Neural crest cell (in vitro differentiated cells): ENCODE measurements around the gene HAUS7. TPM values are rescaled to one million over a fixed set of nuclear protein-coding genes. Genes with fewer than 3 reads are reported as not detected.

Source experiments
- DNase-seq: peaks from one replicate; pipeline ENCODE4 v3.0.0; 2021; ENCODE audit warnings: low read depth, mixed read lengths, low spot score
- H3K27ac Mint-ChIP-seq: one replicate; pipeline ENCODE4 v1.8.0; 2021; ENCODE audit warnings: mild to moderate bottlenecking, mixed read lengths; ENCODE audit not compliant: unreplicated experiment
- H3K27me3 Mint-ChIP-seq: 2 replicates; pipeline ENCODE4 v1.8.0; 2021; ENCODE audit warnings: low read depth, mild to moderate bottlenecking, mixed read lengths
- H3K36me3 Mint-ChIP-seq: 2 replicates; pipeline ENCODE4 v1.8.0; 2021; ENCODE audit warnings: low read depth, mild to moderate bottlenecking, mixed read lengths
- H3K4me1 Mint-ChIP-seq: 2 replicates; pipeline ENCODE4 v1.8.0; 2021; ENCODE audit warnings: mixed read lengths
- H3K4me3 Mint-ChIP-seq: one replicate; pipeline ENCODE4 v1.8.0; 2021; ENCODE audit warnings: mild to moderate bottlenecking, mixed read lengths
- H3K9me3 Mint-ChIP-seq: 2 replicates; pipeline ENCODE4 v1.8.0; 2021; ENCODE audit warnings: mixed read lengths
- total RNA-seq: library from RNA; stranded (reverse); gene quantifications from 2 replicates; pipeline ENCODE4 v1.2.1, GENCODE V29; 2021
- TF ChIP-seq, protein P1 (sequence below): fragments of 200-600 bp; sonication (generic); conservative IDR thresholded peaks from 2 replicates; pipeline ENCODE4 v1.5.0; 2021; ENCODE audit warnings: antibody characterized with exemption, mild to moderate bottlenecking

HAUS7 gene
- total RNA-seq, 1 donor from 2014 or later, result 58.8 TPM

DNA sequence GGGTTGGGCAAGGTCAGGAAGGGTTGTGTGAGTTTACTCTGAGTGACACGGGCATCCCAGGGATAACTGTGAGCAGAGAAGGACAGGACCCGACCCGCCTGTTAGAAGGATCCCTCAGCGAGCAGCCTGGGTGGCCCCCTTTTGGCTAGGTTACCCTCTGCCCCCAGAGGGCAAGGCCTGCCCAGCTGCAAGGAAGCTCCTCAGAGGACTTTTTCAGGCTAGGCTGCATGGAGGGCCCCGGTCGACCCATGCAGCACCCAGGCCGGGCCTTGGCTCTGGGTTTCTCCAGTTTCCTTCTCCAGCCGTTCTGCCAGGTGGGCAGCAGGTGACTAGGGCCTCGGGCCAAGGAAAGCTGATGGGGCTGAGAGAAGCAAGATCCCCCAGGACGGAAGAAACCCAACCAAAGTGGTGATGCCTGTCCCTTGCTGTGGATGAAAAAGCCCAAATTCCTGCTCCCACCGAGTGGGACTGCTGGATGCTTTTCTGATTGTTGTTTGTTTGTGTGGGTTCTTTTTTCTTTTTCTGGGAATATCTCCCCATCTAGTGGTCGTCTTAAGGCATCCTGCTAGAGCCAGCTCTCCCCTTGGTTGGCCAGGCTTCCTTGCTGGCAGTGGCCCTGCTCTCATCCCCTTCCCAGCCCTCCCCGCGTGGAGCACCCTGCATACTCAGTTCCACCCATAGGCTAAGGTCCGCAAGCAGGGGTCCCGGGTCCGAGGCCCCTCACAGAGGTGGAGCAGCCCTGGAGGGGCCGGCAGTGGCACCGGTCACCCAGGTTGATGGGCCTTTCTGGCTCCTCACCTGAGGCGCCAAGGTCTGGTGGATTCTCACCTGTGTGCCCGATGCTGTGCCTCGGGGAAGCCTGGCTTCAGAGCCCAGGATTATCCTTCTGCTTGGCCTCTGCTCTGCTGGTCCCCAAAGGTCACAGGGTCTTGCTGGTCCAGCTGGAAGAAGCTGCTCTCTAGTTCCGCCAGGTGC lies 57.3 kb downstream of the HAUS7 start:
- Mint-ChIP-seq H3K4me3 (no peak overlapping the region), H3K36me3 (no peaks in the 10 kb centered on the region), H3K27ac (no peak overlapping the region)

DNA sequence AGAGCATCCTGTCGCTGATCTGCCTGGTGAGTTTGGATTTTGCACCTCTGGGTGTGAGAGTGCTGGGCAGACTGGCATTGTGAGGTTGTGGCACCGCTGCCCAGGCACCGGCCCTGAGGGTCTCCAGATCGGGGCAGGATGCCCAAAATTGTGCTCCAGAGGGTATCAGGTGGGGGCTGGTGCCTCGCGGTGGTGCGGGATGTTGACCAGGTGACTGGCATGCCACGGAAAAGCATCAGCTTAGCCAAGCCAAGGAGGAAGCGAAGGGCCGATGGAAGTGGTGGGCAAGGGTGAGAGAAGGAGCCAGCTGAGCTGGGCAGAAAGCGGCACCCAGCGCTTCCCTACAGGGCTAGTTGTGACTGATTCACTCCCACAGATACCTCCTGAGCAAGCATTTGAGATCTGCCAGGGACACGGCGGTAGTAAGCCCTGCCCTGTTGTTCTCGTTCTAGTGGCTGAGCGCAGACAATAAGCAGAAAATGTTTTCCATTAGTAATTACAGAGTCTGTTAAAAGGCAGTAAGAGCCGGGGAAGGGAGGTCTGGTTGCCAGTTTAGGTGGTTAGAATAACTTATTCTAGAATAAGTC lies 58.3 kb downstream of the HAUS7 start:
- no peak for DNase-seq
- TF ChIP-seq, protein P1, sequence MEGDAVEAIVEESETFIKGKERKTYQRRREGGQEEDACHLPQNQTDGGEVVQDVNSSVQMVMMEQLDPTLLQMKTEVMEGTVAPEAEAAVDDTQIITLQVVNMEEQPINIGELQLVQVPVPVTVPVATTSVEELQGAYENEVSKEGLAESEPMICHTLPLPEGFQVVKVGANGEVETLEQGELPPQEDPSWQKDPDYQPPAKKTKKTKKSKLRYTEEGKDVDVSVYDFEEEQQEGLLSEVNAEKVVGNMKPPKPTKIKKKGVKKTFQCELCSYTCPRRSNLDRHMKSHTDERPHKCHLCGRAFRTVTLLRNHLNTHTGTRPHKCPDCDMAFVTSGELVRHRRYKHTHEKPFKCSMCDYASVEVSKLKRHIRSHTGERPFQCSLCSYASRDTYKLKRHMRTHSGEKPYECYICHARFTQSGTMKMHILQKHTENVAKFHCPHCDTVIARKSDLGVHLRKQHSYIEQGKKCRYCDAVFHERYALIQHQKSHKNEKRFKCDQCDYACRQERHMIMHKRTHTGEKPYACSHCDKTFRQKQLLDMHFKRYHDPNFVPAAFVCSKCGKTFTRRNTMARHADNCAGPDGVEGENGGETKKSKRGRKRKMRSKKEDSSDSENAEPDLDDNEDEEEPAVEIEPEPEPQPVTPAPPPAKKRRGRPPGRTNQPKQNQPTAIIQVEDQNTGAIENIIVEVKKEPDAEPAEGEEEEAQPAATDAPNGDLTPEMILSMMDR, result no peak
- Mint-ChIP-seq H3K27me3 (peaks cover 15% of the 10 kb centered on the region), H3K4me1 (peaks cover 7% of the 10 kb centered on the region), H3K4me3 (no peak overlapping the region), H3K27ac (no peak overlapping the region), H3K9me3 (no peaks in the 10 kb centered on the region), H3K36me3 (no peaks in the 10 kb centered on the region)

More for the DNA sequence above, 57.3 kb downstream of the HAUS7 start:
- no peak for DNase-seq
- Mint-ChIP-seq H3K9me3 (no peaks in the 10 kb centered on the region), H3K4me1 (peaks cover 13% of the 10 kb centered on the region), H3K27me3 (peaks cover 13% of the 10 kb centered on the region)
- TF ChIP-seq, protein P1, result peak; percentile 18

DNA sequence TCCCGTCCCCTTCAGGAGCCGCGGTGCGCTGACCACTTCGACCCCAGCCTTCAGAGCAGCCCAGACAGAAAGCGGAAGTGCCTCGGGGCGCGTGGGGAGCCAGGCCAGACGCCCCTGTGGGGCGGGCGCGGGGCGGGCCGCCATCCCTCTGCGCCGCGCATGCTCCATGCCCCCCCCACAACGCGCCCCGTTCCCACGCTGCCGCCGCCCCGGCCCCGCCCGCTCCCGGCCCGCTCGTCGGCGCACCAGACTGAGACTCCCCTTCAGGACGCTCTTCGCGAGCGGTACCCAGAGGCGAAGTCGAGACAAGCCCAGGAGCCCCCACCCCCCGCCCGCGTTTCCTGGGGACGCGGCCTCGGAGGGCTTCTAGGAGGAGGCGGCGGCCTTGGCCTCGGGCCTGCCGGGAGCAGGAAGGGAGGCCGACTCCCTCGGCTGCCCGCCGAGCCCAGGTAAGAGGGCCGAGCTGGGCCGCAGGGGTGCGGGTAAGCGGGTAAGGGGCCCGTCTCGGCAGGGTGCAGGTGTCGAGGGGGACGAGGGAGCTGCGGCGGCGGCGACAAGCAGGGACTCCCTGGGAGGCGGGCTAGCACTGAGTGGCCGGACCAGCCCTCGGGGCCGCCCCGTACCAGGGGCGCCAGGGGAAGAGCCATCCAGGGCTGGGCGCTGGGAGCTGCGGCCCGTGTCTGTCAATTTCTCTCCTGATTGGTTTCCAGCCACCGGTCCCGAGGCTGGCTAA lies 59.0 kb downstream of the HAUS7 start, which contains the start of gene ZFP92:
ZFP92 (plus strand) TSS at position 218 of the 733 bp plus-strand sequence. CDS start 6,851 bp downstream, outside the sequence.
- Mint-ChIP-seq H3K27ac (no peak within 1 kb of the TSS), H3K27me3 (peaks cover 17% of the 10 kb centered on the region), H3K4me1 (peaks cover 7% of the 10 kb centered on the region), H3K4me3 (peak within 1 kb of the TSS; percentile 56), H3K9me3 (no peaks in the 10 kb centered on the region), H3K36me3 (no peaks in the 10 kb centered on the region)
- DNase-seq, result no peak
- TF ChIP-seq, protein P1, result no peak

DNA sequence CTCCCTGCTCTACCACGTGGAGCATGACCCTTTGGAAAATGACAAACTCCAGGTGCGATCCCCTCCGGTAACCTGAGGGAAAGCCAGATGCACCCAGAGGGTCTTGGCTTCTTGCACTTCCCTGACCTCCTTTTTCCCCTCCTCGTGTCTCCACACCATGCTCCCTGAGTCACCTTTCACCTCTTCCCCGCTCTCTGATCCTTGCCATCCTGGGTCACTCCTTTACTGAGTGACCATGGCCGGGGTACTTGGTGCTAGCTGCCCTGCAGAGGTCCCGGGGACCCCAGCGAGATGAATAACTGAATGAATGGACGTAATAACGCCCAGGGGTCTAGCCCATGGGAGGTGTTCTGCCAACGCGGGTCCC lies 59.5 kb downstream of the HAUS7 start:
- Mint-ChIP-seq H3K4me3 (peak overlapping the region; percentile 56), H3K9me3 (no peaks in the 10 kb centered on the region), H3K36me3 (no peaks in the 10 kb centered on the region), H3K4me1 (peaks cover 7% of the 10 kb centered on the region), H3K27ac (no peak overlapping the region), H3K27me3 (peaks cover 18% of the 10 kb centered on the region)
- TF ChIP-seq, protein P1, result no peak
- no peak for DNase-seq

DNA sequence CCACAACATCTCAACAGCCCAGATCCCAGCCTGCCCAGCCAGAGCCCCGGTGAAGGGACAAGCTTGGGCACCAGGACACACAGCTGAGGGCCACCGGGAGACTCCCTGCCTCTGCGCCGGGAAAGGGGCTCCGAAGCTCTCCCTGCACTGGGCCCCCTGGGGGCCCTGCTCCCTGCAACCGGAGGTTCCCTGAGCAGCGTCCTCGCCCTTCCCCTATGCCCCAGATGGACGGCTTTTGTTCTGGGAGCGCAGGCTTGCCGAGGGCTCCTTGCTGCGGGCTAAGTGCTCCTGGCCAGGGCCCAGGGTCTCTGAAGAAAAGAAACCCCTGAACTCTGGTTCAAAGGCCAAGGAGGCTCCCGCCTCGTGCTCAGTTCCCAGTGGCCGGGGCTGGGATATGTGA lies 60.0 kb downstream of the HAUS7 start:
- no peak overlapping the region for H3K27ac Mint-ChIP-seq
- peaks cover 7% of the 10 kb centered on the region for H3K4me1 Mint-ChIP-seq
- TF ChIP-seq, protein P1, result no peak
- H3K9me3 Mint-ChIP-seq, result no peaks in the 10 kb centered on the region
- no peaks in the 10 kb centered on the region for H3K36me3 Mint-ChIP-seq
- H3K4me3 Mint-ChIP-seq, result peak overlapping the region; percentile 56
- no peak for DNase-seq
- H3K27me3 Mint-ChIP-seq, result peaks cover 18% of the 10 kb centered on the region
